GM21528 (cell line): Measurements from ENCODE around the gene HDDC2.
"Not testable (repeated sequence)": the region's sequence is repeated elsewhere in the genome, so short reads cannot be mapped to it uniquely, and the experiment has no call there.

Experiments used
- ATAC-seq: cut with Tn5 transposase; IDR thresholded peaks from one replicate; pipeline ENCODE4 v1.9.1; 2021; ENCODE audit warnings: mild to moderate bottlenecking, moderate library complexity; ENCODE audit not compliant: unreplicated experiment, low FRiP score

Gene HDDC2

DNA sequence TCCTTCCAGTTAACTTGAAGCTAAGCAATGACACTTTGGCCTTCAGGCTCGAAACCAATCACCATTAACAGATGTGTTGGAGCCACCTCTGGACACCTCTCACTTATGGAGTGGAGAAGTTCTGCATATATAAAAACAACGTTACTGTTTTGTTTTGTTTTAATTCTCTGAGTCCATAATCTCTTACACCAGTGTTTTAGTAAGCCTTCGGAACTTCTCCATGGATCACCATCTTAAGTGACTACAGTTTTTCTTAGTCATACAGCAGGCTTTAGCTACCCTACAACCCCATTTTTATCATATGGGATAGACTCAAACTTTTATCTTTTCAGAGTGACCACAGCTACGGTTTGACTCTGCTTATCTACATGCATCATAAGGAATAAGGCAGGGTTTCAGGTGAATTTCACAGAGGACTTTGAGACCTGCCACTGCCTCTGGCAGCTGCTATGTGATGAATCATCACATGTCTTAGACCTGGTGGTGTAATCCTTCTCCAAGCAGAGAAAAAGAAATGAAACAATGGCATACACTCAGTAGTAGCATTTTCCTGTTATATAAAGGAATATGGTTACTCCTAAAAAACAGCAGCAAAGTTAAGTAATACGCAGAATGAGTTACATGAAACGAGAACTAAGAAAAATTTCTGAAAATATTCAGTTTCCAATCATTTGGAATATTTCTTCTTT lies 5.5 kb upstream of the HDDC2 start:
- ATAC-seq: no peak

DNA sequence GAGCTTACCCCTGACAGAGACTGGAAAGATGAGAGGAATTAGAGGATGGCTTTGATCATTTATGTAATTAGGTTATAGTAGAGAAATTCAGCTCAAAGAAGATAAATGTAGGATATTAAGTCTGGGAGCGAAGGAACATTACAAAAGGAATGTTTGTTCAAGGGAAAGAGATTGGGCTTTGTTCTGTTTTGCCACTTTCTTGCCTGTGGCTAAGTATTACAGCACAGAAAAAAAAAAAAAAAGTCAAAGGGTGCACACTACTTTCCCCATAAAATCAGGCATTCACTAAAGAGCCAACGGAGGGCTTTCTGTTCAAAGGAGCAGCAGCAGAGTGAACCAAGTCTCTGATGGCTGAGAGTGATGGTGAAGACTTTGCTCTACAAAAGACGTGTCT lies 5.0 kb upstream of the HDDC2 start:
- no peak for ATAC-seq

DNA sequence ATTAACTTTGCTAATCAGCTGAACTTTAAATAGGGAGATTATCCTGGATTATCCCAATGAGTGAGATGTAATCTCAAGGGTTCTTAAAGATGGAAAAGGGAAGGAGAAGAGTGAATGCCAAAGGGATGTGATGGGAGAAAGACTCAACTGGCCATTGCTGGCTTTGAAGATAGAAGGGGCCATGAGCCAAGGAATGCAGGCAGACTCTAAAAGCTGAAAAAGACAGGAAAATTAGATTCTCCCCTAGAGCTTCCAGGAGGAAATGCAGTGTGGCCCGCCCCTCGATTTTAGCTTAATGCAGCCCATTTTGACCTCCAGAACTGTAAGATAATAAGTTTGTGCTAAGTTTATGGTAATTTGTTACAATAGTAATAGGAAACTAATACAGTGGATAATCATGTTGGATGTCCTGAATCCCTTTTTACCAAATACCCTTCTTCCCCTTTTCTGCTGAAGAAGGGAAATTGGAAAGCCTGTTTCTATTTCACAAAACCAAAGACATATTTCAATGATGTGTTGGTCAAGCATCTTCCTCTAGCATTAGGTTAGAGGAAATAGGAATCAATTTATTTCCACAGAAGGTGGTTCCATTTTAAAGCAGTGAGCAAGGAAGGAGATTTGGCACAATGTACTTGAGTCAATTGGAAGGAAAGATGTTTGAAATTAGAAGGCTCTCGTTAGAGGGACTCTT lies 3.3 kb upstream of the HDDC2 start:
- no peak for ATAC-seq

DNA sequence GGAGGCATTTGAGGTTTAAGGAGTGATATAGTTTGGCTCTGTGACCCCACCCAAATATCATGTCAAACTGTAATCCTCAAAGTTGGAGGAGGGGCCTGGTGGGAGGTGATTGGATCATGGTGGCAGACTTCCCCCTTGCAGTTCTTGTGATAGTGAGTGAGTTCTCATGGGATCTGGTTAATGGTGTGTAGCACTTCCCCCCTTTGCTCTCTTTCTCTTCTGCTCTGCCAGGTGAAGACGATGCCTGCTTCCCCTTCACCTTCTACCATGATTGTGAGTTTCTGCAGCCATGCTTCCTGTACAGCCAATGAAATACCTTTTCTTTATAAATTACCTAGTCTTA lies 1.7 kb upstream of the HDDC2 start:
- ATAC-seq: no peak

DNA sequence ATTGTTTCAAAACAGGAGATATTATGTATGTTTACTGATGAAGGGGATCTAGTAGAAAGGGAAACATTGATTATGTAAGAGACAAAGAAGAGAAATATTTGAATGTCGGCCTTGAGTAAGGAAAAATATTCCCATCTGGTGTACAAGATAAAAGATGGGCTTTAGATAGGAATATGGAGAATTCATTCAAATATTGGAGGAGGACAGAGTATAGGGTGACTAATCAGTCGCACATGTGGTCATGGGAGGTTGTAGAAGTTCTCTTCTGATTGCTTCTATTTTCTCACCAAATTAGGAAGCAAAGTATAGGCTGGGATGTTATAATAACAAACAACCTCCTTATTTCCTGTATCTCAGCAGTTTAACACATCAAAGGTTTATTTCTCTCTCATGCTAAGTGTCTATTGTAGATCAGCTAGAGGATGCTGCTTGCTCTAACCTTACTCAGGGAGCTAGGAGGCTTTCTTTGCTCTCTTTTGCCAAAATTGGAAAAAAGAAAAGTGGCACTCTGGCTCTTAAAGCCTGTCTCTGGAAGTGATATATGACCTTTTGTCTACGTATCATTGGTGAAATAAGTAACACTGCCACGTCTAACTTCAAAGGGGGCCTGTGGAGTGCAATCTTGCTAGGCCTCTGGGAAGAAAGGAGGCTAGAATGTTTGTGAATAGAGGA lies 1.2 kb upstream of the HDDC2 start:
- ATAC-seq: no peak

DNA sequence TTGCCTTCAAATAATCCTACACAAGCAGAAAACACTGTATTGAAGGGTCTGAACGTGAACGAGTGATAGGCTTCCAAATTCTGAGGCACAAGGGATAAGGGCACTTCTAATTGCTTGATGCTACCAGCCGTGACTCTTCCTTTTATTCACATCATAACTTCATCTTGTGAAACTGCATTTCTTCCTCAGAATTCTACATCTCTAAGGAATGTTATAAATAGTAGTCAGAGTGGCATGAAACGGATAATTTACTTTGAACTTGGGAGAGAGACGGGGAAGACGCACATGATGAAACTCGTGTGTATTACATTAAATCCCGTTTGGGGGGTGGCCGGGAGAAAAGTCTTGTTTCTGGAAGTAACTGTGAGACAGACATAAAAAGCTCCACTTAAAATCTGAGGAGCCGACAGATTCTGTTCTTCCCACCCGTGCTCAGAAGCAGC lies 754 bp downstream of the HDDC2 start:
- ATAC-seq: no peak

DNA sequence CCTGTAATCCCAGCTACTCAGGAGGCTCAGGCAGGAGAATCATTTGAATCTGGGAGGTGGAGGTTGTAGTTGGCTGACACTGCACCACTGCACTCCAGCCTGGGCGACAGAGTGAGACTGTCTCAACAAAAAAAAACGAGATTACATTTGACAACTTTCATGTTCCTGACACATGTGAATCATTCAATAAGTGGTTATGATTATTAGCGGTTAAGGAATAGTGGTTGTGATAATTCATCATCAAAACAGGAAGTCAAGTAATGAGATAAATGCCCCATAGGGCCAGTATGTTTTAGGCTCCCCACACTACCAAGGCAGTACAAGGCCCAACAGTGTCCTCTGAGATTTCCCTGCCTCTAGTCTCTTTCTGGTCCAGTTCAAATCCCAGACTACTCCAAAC lies 2.5 kb downstream of the HDDC2 start:
- no peak for ATAC-seq

DNA sequence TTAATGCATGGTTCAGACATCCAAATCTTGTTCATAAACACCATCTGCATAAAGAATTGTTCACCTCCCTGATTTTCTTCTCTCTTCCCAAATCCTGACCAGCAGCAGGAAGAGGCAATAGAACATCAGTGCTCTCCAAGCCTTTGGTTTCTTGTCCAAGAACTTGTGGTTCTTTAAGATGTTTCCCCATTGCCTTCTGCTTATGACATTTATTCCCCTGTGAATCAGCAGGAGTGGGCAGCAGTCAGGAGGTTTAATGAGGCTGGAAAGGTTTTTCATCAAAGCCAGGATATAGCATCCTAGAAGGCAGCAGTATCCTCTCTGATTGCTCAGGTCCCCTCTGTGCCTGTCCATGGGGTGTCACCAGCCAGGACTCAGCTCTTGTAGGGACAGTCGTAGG lies 5.3 kb downstream of the HDDC2 start:
- no peak for ATAC-seq

DNA sequence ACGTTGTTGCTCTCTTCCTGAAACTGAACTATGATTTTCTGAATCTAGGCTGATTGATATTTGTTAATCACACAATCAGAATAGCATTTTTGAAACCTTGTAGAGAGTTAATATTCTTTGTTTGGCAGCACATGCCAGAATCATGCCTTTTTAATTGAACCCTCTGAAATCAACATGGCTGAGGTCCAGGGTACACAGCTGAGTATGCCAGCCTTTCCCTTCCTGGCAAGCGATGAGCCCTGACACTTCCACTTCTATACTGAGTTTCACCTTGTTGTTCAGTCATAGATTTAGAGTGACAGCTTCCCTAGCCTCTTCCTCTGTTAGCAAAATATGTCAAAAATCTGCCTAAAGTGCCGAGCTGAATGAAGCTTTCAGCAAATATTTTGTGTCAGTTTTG lies 6.8 kb downstream of the HDDC2 start:
- no peak for ATAC-seq

DNA sequence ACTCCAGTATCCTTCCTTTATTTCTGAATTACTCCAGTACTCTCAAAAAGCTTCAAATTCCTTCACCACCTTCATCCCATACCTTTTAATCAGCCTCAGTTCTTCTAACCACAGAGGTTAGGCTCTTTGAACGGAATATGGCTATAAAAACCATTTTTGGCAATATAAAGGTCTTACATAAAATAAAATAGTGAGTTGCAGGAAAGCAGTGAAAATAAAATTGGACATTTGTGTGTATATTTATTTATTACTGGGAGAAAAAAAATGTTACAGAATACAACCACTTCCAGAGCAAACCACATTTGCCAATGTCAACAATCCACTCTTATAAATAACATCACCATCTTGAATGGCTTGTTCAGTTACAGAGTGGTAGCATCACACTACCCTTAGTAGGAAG lies 7.7 kb downstream of the HDDC2 start:
- ATAC-seq: no peak

DNA sequence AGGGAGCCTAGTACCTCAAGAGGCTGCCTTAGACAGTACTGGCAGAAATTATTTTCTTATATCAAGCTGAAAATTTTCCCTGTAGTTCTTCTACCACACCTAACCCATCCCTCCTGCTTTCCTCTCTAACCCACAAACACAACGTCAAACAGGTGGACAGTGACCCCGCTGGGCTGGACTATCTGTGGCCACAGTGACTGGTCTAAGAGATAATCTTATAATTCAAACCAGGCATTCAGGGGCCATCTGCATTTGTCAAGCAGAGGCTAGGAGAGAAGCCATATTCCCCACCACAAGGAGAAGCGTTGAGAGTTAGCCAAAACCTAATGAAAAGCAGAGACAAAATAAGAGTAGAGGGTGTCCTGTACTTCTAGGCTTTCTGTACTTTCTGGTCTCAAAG lies 8.2 kb downstream of the HDDC2 start:
- no peak for ATAC-seq

DNA sequence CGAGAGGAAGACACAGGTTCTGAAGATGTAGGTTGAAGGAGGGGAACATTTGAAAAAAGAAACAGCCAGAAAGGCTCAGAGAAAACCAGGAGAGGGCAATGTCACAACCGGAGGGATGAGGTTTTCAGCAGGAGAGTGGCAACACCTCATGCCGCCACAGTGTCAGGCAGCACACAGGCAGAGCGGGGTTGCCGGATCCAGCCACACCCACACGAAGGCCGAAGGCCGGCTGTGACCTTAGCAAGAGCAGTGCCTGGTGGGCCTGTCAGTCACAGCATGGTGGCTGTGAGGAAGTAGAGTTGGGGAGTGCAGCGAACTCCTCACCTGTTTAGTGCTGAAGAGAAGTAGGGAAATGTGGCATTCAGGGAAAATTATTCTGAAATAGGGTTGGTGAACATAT lies 14.0 kb downstream of the HDDC2 start:
- no peak for ATAC-seq

DNA sequence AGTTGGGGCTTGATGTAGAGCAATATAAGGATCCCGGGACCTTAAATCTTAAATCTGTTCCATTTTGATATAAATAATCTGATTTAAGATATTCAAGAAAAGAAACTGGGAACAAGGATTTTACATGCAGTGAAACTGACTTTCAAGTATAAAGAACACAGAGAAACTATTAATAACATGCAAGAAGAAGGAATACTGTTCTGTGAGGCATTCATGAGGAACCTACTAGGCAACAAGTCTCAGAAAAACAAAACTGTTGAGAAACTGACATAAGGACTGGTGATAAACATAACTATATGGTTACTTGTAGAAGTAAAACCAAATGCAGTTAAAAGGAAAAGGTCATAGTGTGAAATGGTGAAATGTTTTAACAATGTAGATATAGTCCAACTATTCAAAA lies 15.8 kb downstream of the HDDC2 start:
- no peak for ATAC-seq

DNA sequence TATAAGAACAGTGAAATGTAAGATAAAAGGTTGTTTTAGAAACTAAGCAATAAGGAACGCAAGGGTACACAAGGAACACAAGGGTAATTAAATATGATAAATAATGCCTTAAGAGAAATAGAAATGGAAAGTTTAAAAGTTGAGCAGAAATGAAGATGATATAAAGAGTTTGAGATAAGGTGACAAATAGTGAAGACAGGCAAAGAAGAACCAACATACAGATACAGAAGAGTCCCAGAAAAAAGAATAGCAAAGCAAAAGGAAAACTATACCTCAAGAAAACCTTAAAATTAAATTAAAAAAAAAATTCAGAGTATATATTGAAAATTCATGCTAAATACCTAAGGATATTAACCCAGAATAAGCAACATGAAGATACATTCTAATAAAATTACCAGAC lies 16.4 kb downstream of the HDDC2 start:
- no peak for ATAC-seq

DNA sequence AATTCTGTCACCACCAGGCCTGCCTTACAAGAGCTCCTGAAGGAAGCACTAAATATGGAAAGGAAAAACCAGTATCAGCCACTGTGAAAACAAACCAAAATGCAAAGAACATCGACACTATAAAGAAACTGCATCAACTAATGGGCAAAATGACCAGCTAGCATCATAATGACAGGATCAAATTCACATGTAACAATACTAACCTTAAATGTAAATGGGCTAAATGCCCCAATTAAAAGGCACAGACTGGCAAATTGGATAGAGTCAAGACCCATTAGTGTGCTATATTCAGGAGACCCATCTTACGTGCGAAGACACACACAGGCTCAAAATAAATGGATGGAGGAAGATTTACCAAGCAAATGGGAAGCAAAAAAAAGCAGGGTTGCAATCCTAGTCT lies 19.3 kb downstream of the HDDC2 start:
- not testable (repeated sequence) for ATAC-seq

DNA sequence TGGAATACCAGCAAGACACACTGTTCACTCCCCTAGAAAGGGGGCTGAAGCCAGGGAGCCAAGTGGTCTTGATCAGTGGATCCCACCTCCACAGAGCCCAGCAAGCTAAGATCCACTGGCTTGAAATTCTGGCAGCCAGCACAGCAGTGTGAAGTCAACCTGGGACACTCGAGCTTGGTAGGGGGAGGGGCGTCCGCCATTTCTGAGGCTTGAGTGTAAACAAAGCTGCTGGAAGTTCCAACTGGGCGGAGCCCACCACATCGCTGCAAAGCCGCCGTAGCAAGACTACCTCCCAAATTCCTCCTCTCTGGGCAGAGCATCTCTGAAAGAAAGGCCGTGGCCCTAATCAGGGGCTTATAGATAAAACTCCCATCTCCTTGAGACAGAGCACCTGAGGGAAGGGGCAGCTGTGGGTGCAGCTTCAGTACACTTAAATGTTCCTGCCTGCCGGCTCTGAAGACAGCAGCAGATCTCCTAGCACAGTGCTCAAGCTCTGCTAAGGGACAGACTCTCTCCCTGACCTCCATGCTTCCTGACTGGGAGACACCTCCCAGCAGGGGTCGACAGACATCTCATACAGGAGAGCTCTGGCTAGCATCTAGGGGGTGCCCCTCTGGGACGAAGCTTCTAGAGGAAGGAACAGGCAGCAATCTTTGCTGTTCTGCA lies 21.3 kb downstream of the HDDC2 start:
- ATAC-seq: not testable (repeated sequence)

DNA sequence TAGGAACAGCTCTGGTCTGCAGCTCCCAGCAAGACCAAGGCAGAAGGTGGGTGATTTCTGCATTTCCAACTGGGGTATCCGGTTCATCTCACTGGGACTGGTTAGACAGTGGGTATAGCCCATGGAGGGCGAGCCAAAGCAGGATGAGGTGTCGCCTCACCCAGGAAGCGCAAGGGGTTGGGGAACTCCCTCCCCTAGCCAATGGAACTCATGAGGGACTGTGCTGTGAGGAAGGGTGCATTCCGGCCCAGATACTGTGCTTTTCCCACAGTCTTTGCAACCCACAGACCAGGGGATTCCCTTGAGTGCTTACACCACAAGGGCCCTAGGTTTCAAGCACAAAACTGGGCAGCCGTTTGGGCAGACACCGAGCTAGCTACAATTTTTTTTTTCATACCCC lies 21.8 kb downstream of the HDDC2 start:
- ATAC-seq: no peak

DNA sequence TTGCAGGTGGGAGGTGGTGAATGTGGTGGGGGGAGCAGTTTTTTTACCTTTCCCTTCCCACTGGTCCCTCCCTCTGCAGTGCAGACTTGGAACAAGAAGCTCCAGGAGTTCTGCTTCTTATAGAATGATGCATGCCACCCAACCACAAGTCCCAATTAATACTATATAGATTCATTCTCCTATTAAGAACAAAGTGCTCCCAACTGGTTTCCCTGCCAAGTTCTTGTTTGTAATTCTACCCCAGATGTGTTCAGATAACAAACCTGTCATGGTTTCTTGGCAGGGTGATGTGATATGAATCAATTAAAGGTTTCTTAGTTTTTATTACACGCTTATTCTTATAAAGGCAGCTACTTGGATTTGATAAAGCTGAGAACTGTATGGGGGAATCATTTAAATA lies 23.9 kb downstream of the HDDC2 start:
- ATAC-seq: no peak

DNA sequence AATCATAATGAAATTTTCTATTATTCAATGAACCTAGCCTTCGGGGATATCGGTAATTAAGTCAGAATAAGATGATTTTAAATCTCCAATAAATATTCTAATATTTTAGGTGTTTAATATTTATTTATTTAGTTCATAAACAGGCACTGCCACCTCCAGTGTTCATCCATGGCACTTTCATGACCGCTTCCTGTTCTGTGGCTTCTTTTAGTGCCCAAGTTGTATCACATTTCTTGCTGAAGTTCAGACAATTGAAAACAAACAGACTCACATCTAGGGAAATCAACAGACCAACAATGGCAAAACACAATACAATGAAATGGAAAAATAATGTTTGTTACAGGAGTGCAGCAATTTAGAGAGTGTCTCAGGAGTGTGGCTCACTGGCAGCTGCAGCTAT lies 26.0 kb downstream of the HDDC2 start:
- no peak for ATAC-seq

DNA sequence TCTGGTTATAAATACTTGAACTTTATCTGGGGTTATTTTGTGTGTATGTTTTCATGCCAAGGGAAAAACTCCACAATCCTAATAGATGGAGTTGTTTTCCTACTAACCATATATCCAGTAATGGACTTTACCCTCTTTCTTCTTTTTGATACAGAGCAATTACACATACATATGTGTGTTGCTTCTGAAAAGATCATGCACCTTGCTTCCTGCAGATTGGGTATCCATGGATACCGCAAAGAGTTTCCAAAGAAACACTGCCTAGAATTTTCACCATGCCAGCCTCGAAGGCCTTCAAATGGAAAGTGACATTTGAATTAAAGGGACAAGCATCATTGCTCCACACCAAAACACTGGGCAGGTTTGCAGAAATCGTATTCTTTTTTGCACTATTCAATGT lies 26.8 kb downstream of the HDDC2 start:
- ATAC-seq: no peak

DNA sequence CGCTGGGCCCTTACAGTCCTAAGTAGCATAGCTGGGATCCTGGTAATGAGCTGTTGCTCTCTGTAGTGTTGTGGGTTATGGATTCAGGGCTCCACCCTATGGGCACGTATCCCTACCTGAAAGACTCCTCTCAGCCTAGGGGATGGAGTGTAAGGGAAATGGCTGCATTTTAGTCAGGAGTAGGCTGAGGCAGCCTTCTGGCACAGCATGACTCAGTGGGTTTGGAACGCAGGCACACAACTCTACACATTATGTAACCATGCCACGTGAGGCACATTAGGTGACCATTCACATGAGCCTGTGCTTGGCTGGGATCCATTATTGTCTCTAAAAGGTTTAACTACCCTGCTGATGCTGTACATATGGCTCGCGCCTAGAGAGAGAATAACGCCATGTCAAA lies 27.8 kb downstream of the HDDC2 start:
- ATAC-seq: no peak

DNA sequence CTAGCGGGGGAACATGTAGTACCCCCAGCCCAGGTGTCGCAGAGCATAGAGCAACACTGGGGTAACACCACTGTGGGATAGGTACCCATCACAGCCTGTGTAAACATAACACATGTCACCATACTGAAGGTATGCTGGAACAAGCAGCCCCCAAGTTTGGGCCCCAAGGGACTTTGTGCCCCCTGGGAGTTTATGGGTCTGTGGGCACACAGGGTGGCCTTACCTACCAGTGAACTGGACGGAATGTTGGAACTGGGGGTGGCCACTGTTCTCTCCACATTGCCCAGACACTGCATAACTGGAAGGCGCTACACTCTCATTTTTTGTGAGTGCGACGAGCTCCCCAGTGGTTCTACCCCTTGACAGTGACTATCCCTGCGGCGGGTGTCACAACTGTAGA lies 28.5 kb downstream of the HDDC2 start:
- no peak for ATAC-seq
